ENCODE results near the gene CXCL10. TPM values are rescaled to one million over a fixed set of nuclear protein-coding genes. Genes with fewer than 3 reads are reported as not detected.

Gene CXCL10
- total and polyA plus RNA-seq, 7 donors = 0.06 to 1.5 (median 0.23) TPM; not detected in 1

DNA sequence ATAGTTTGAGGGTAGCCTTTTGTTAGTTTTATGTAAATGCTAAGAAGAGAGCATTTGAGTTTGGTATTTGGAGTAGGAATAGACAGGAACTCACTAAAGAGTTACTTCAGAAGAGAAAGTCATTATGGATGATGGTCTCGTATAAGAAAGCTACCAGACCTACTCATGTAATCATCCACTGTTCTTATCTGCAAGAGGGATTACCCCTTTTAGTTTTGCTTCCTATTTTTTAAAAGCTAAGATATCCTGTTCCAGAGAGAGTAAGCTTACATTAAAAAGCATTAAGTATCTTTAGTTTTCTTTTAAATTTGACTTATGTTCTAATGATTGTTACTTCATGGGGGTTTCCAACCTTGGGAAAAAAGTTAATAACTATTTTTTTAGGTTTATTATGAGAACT, 38.7 kb upstream of the CXCL10 start:
- intact Hi-C loops (cut with DNase I) = loop anchor here in 1 of 2 donors (10.0 kb wide), 1 partner anchor 147 kb away; no protein-coding TSS in a partner anchor
- no peaks in the 10 kb centered on the region for H3K4me1 ChIP-seq
- ATAC-seq (no peak), DNase-seq (no peak)
- H3K9me3 ChIP-seq = no peaks in the 10 kb centered on the region
- WGBS, 3 donors = 59 to 79% (median 72%) methylated on average over 1 of the region's 1 CpG
- H3K4me3 ChIP-seq = no peak overlapping the region
- no peaks in the 10 kb centered on the region for H3K36me3 ChIP-seq (ENCODE audit: insufficient read depth in 1 of 2, low read depth in 1 of 2)
- no peak overlapping the region for H3K27ac ChIP-seq
- H3K27me3 ChIP-seq (ENCODE audit: insufficient read depth in 3 of 3, low read length in 2 of 3) = no peaks in the 10 kb centered on the region
- TF ChIP-seq, protein P1, sequence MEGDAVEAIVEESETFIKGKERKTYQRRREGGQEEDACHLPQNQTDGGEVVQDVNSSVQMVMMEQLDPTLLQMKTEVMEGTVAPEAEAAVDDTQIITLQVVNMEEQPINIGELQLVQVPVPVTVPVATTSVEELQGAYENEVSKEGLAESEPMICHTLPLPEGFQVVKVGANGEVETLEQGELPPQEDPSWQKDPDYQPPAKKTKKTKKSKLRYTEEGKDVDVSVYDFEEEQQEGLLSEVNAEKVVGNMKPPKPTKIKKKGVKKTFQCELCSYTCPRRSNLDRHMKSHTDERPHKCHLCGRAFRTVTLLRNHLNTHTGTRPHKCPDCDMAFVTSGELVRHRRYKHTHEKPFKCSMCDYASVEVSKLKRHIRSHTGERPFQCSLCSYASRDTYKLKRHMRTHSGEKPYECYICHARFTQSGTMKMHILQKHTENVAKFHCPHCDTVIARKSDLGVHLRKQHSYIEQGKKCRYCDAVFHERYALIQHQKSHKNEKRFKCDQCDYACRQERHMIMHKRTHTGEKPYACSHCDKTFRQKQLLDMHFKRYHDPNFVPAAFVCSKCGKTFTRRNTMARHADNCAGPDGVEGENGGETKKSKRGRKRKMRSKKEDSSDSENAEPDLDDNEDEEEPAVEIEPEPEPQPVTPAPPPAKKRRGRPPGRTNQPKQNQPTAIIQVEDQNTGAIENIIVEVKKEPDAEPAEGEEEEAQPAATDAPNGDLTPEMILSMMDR (IDR thresholded peaks at IDR 0.05) = no peak

DNA sequence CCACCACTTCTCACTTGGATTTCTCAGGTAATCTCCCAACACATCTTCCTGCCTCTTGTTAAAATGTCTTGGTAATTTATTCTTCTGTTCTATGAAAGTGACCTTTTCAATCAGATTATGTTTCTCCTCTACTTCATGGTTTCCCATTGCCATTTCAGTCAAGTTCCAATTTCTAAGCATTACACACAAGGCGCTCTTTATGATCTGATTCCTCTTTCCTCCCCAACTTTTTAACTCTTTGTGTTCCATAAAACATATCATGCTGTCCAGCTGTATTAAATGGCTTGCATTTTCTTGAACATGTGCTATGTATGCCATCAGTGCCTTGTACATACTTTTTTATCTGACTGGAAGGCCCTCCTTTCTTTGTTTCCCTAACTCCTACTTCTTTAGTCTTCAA, 38.1 kb upstream of the CXCL10 start:
- no peak for ATAC-seq
- Histone ChIP-seq H3K4me1 (no peaks in the 10 kb centered on the region), H3K36me3 (ENCODE audit: insufficient read depth in 1 of 2, low read depth in 1 of 2) (no peaks in the 10 kb centered on the region), H3K4me3 (no peak overlapping the region), H3K9me3 (no peaks in the 10 kb centered on the region), H3K27ac (no peak overlapping the region), H3K27me3 (ENCODE audit: insufficient read depth in 3 of 3, low read length in 2 of 3) (no peaks in the 10 kb centered on the region)
- TF ChIP-seq, protein P1 (IDR thresholded peaks at IDR 0.05) = no peak
- 41 to 48% (median 48%) methylated on average over 1 of the region's 1 CpG for WGBS, 3 donors
- intact Hi-C loops (cut with DNase I) = loop anchor here in 1 of 2 donors (10.0 kb wide), 1 partner anchor 147 kb away; no protein-coding TSS in a partner anchor
- DNase-seq = no peak

DNA sequence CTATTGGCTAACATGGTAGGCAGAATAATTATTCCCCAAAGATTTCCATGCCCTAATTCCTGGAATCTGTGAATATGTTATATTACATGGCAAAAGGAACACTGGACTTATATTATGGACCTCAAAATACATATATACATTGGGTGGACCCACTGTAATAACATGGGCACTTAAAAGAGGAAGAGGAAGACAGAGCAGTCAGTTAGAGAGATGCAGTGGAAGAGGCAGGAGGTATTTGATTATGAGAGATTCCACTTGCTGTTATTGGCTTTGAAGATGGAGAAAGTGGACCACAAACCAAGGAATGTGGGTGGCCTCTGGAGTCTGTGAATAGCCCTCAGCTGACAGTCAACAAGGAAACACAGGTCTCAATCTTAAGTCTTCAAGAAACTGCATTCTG, 37.2 kb upstream of the CXCL10 start:
- Histone ChIP-seq H3K27me3 (ENCODE audit: insufficient read depth in 3 of 3, low read length in 2 of 3) (no peaks in the 10 kb centered on the region), H3K4me3 (no peak overlapping the region), H3K36me3 (ENCODE audit: insufficient read depth in 1 of 2, low read depth in 1 of 2) (no peaks in the 10 kb centered on the region), H3K4me1 (no peaks in the 10 kb centered on the region), H3K27ac (no peak overlapping the region), H3K9me3 (no peaks in the 10 kb centered on the region)
- ATAC-seq (no peak), DNase-seq (no peak)
- TF ChIP-seq, protein P1 (IDR thresholded peaks at IDR 0.05) = no peak
- intact Hi-C loops (cut with DNase I) = loop anchor here in 1 of 2 donors (10.0 kb wide), 1 partner anchor 146 kb away; no protein-coding TSS in a partner anchor

DNA sequence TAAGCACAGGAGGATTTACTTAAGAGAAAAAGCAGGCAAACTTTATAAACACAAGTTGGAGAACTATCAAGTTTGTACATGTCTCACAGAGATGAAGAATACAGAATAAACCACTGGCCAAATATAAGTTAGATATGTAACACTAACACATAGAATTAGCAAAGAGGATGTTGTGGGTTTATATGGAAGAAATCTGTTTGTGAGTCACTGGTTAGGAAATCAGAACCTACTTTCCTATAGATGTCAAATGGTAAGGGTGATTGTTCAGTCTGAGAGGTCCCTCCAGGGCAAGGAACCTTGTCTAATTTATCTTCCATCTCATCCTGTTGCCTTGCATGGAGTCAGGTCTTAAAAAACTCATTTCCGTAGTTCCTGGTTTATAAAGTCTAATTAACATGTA, 36.5 kb upstream of the CXCL10 start:
- no peak for ATAC-seq
- no peaks in the 10 kb centered on the region for H3K27me3 ChIP-seq (ENCODE audit: insufficient read depth in 3 of 3, low read length in 2 of 3)
- intact Hi-C loops (cut with DNase I) = loop anchor here in 1 of 2 donors (10.0 kb wide), 1 partner anchor 145 kb away; no protein-coding TSS in a partner anchor
- no peak overlapping the region for H3K27ac ChIP-seq
- H3K4me1 ChIP-seq = no peaks in the 10 kb centered on the region
- H3K36me3 ChIP-seq (ENCODE audit: insufficient read depth in 1 of 2, low read depth in 1 of 2) = no peaks in the 10 kb centered on the region
- no peaks in the 10 kb centered on the region for H3K9me3 ChIP-seq
- H3K4me3 ChIP-seq = no peak overlapping the region
- TF ChIP-seq, protein P1 (IDR thresholded peaks at IDR 0.05) = no peak
- DNase-seq = no peak
- 56 to 85% (median 77%) methylated on average over 1 of the region's 1 CpG for WGBS, 3 donors

DNA sequence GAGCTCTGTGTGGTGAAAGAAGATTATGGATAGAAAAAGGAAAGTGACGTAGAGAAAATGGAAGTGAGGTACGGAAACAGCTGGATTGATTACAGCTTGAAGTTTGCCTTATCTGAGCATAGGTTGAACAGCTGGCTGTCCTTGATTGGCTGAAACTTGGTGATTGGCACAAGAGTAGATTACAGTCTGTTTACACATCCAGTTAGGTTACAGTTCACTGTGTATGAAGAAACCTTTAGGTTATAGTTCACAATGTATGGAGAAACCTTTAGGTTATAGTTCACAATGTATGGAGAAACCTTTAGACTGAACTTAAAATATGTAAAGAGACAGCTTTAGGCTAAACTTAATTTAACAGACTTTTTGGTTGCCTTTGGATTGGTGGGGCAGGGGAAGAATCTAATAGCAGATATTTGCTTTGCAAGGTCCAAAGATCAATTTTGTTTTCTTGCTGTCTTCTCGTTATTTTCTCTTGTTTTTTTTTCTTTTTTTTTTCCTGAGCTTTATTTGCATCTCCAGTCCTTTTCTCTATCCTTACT, 35.7 kb upstream of the CXCL10 start:
- Histone ChIP-seq H3K27me3 (ENCODE audit: insufficient read depth in 3 of 3, low read length in 2 of 3) (peaks cover 0 to 1% (median 0%) of the 10 kb centered on the region in 3 donors), H3K4me3 (no peak overlapping the region), H3K9me3 (no peaks in the 10 kb centered on the region), H3K36me3 (ENCODE audit: insufficient read depth in 1 of 2, low read depth in 1 of 2) (no peaks in the 10 kb centered on the region), H3K4me1 (no peaks in the 10 kb centered on the region), H3K27ac (no peak overlapping the region)
- ATAC-seq = no peak
- WGBS, 3 donors = 60 to 66% (median 63%) methylated on average over 3 of the region's 3 CpGs
- intact Hi-C loops (cut with DNase I) = no loop called here
- TF ChIP-seq, protein P1 (IDR thresholded peaks at IDR 0.05) = no peak
- no peak for DNase-seq
